ENCODE measurements around the gene AHI1. TPM values are rescaled to one million over a fixed set of nuclear protein-coding genes. Genes with fewer than 3 reads are reported as not detected.

Gene AHI1
- total and polyA plus RNA-seq, 10 of the 15 experiments (the other 5 are each of a cell fraction or from before 2014, with no cell fraction given), result 3.2 to 9.5 (median 4.6) TPM

GRCh38 chr6:135257631-135258405, 239.7 kb downstream of the AHI1 start:
- intact Hi-C loops (cut with micrococcal nuclease; ENCODE audit: unreplicated experiment) (no loop called here), in situ Hi-C loops (cut with MboI) (no loop called here)
- CTCF ChIA-PET, result interaction anchor here (0.9 to 3.7 kb wide), 8 partner anchors 11 to 180 kb away, joined by 3 to 14 read pairs (median 4); no protein-coding TSS in a partner anchor
- POLR2A ChIA-PET, result interaction anchor here (0.6 to 1.8 kb wide), 2 partner anchors 9 to 27 kb away, joined by 3 read pairs; no protein-coding TSS in a partner anchor
- no TSS peak for BruUV-seq (replicated peaks)
- FAIRE-seq (no peak), ATAC-seq (peak; percentile 54), DNase-seq (ENCODE audit: low read depth, low spot score) (no peak)
- no peak overlapping the region for H3K9ac ChIP-seq (ENCODE audit: control insufficient read depth, insufficient read depth, low read length)
- no peaks in the 10 kb centered on the region for H3K36me3 ChIP-seq (ENCODE audit: control insufficient read depth in 2 of 2, insufficient read depth in 2 of 2, low read length in 1 of 2)
- H3K27ac ChIP-seq (ENCODE audit: control insufficient read depth, insufficient read depth), result no peak overlapping the region
- no peaks in the 10 kb centered on the region for H3K9me3 ChIP-seq (replicated peaks; ENCODE audit: control insufficient read depth, insufficient read depth, low read length)
- WGBS (ENCODE audit: insufficient coverage, insufficient replicate concordance, low lambda C conversion rate, missing lambda C conversion rate), result 66% methylated on average over 2 of the region's 2 CpGs
- no peaks in the 10 kb centered on the region for H3K79me2 ChIP-seq (ENCODE audit: control insufficient read depth, insufficient read depth, low read length)
- H3K4me1 ChIP-seq (ENCODE audit: control insufficient read depth, insufficient read depth, low read length), result no peaks in the 10 kb centered on the region
- no peak overlapping the region for H3K4me2 ChIP-seq (ENCODE audit: control insufficient read depth, insufficient read depth)
- no peaks in the 10 kb centered on the region for H4K20me1 ChIP-seq (ENCODE audit: control insufficient read depth, insufficient read depth)
- no peak overlapping the region for H2AFZ ChIP-seq (ENCODE audit: control insufficient read depth, low read depth, low read length)
- H3K27me3 ChIP-seq (replicated peaks in 1 of 2; ENCODE audit: control insufficient read depth in 2 of 2, insufficient read depth in 2 of 2, low read length in 1 of 2), result no peaks in the 10 kb centered on the region; a peak in 2 of 4 replicates
- RAD21 ChIA-PET (ENCODE audit: unreplicated experiment), result interaction anchor here (1.4 kb wide), 1 partner anchor 10 kb away, joined by 3 read pairs; no protein-coding TSS in a partner anchor
- SMC1A ChIA-PET (ENCODE audit: uncharacterized antibody, unreplicated experiment), result interaction anchor here (0.8 to 1.7 kb wide), 9 partner anchors 10 to 141 kb away, joined by 3 to 6 read pairs (median 4); no protein-coding TSS in a partner anchor
- H3K4me3 ChIP-seq, result no peak overlapping the region
- TF ChIP-seq RAD51 (IDR thresholded peaks at IDR 0.05) (no peak), RBBP5 (conservative IDR thresholded peaks at IDR 0.05) (no peak), JUNB (IDR thresholded peaks at IDR 0.05) (no peak), RAD21 (IDR thresholded peaks at IDR 0.05; ENCODE audit: insufficient read depth, low read depth, low read length) (peak; percentile 44), GATAD2B (conservative IDR thresholded peaks at IDR 0.05; ENCODE audit: low read depth) (no peak), BCL11A (IDR thresholded peaks at IDR 0.05; ENCODE audit: low read depth, low read length) (no peak), GABPA (IDR thresholded peaks at IDR 0.05; ENCODE audit: low read depth) (no peak), CBX5 (IDR thresholded peaks at IDR 0.05; ENCODE audit: low read depth) (no peak), CREM (IDR thresholded peaks at IDR 0.05; ENCODE audit: low read depth) (no peak), BACH1 (IDR thresholded peaks at IDR 0.05; ENCODE audit: borderline replicate concordance) (no peak), POU2F2 (IDR thresholded peaks at IDR 0.05; ENCODE audit: borderline replicate concordance, low read depth, low read length) (no peak), FOXM1 (IDR thresholded peaks at IDR 0.05; ENCODE audit: low read depth, low read length) (no peak), NFXL1 (IDR thresholded peaks at IDR 0.05; ENCODE audit: borderline replicate concordance) (no peak), NFIC (IDR thresholded peaks at IDR 0.05; ENCODE audit: low read depth, low read length) (no peak), SMAD1 (IDR thresholded peaks at IDR 0.05; ENCODE audit: low read depth, partially characterized antibody) (no peak), EED (IDR thresholded peaks at IDR 0.05; ENCODE audit: low read depth) (no peak), CHD1 (IDR thresholded peaks at IDR 0.05; ENCODE audit: low read depth, low read length) (no peak), TCF12 (IDR thresholded peaks at IDR 0.05; ENCODE audit: low read depth, low read length) (no peak)
- TF ChIP-seq, protein P1, sequence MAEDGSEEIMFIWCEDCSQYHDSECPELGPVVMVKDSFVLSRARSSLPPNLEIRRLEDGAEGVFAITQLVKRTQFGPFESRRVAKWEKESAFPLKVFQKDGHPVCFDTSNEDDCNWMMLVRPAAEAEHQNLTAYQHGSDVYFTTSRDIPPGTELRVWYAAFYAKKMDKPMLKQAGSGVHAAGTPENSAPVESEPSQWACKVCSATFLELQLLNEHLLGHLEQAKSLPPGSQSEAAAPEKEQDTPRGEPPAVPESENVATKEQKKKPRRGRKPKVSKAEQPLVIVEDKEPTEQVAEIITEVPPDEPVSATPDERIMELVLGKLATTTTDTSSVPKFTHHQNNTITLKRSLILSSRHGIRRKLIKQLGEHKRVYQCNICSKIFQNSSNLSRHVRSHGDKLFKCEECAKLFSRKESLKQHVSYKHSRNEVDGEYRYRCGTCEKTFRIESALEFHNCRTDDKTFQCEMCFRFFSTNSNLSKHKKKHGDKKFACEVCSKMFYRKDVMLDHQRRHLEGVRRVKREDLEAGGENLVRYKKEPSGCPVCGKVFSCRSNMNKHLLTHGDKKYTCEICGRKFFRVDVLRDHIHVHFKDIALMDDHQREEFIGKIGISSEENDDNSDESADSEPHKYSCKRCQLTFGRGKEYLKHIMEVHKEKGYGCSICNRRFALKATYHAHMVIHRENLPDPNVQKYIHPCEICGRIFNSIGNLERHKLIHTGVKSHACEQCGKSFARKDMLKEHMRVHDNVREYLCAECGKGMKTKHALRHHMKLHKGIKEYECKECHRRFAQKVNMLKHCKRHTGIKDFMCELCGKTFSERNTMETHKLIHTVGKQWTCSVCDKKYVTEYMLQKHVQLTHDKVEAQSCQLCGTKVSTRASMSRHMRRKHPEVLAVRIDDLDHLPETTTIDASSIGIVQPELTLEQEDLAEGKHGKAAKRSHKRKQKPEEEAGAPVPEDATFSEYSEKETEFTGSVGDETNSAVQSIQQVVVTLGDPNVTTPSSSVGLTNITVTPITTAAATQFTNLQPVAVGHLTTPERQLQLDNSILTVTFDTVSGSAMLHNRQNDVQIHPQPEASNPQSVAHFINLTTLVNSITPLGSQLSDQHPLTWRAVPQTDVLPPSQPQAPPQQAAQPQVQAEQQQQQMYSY (CRISPR knock-in tag; IDR thresholded peaks at IDR 0.05), result no peak
- TF ChIP-seq, protein P2, sequence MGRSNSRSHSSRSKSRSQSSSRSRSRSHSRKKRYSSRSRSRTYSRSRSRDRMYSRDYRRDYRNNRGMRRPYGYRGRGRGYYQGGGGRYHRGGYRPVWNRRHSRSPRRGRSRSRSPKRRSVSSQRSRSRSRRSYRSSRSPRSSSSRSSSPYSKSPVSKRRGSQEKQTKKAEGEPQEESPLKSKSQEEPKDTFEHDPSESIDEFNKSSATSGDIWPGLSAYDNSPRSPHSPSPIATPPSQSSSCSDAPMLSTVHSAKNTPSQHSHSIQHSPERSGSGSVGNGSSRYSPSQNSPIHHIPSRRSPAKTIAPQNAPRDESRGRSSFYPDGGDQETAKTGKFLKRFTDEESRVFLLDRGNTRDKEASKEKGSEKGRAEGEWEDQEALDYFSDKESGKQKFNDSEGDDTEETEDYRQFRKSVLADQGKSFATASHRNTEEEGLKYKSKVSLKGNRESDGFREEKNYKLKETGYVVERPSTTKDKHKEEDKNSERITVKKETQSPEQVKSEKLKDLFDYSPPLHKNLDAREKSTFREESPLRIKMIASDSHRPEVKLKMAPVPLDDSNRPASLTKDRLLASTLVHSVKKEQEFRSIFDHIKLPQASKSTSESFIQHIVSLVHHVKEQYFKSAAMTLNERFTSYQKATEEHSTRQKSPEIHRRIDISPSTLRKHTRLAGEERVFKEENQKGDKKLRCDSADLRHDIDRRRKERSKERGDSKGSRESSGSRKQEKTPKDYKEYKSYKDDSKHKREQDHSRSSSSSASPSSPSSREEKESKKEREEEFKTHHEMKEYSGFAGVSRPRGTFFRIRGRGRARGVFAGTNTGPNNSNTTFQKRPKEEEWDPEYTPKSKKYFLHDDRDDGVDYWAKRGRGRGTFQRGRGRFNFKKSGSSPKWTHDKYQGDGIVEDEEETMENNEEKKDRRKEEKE (IDR thresholded peaks at IDR 0.05), result no peak

Data from GM12878 (cell line).